GM23248 (cell line): ENCODE measurements around the gene JARID2. TPM values are rescaled to one million over a fixed set of nuclear protein-coding genes. Genes with fewer than 3 reads are reported as not detected.

ENCODE experiments used
- DNase-seq: peaks from one replicate; pipeline ENCODE4 v3.0.0-alpha.2; 2015
- H2AFZ ChIP-seq: fragments of 200-600 bp; sonication (generic); 2 replicates; pipeline ENCODE4 v1.6.1; 2016; ENCODE audit warnings: antibody characterized with exemption
- H3F3A ChIP-seq: fragments of 200-600 bp; sonication (generic); 2 replicates; pipeline ENCODE4 v1.6.1; 2016; ENCODE audit warnings: mild to moderate bottlenecking, antibody characterized with exemption, mixed run types; ENCODE audit not compliant: insufficient read depth
- H3K27ac ChIP-seq: fragments of 200-600 bp; sonication (generic); 2 replicates; pipeline ENCODE4 v1.5.1; 2016; ENCODE audit warnings: mild to moderate bottlenecking
- H3K27me3 ChIP-seq: fragments of 200-600 bp; sonication (generic); replicated peaks from 2 replicates; pipeline ENCODE4 v1.6.1; 2016; ENCODE audit warnings: mild to moderate bottlenecking; ENCODE audit not compliant: insufficient read depth
- H3K36me3 ChIP-seq: fragments of 200-600 bp; sonication (generic); 2 replicates; pipeline ENCODE4 v1.6.1; 2016; ENCODE audit warnings: low read depth, mild to moderate bottlenecking
- H3K4me1 ChIP-seq: fragments of 200-600 bp; sonication (generic); 2 replicates; pipeline ENCODE4 v1.6.1; 2016; ENCODE audit warnings: mild to moderate bottlenecking; ENCODE audit not compliant: insufficient read depth
- H3K4me2 ChIP-seq: fragments of 200-600 bp; sonication (generic); one replicate; pipeline ENCODE4 v1.6.1; 2016; ENCODE audit warnings: mild to moderate bottlenecking; ENCODE audit not compliant: unreplicated experiment
- H3K4me3 ChIP-seq: fragments of 200-600 bp; sonication (generic); 2 replicates; pipeline ENCODE4 v1.5.1; 2016; ENCODE audit warnings: mild to moderate bottlenecking
- H3K79me2 ChIP-seq: fragments of 200-600 bp; sonication (generic); 2 replicates; pipeline ENCODE4 v1.6.1; 2016; ENCODE audit warnings: mild to moderate bottlenecking; ENCODE audit not compliant: insufficient read depth
- H3K9ac ChIP-seq: fragments of 200-600 bp; sonication (generic); 2 replicates; pipeline ENCODE4 v1.6.1; 2016; ENCODE audit warnings: mild to moderate bottlenecking
- H3K9me2 ChIP-seq: fragments of 200-600 bp; sonication (generic); 2 replicates; pipeline ENCODE4 v1.6.1; 2016; ENCODE audit warnings: mixed run types, mild to moderate bottlenecking, moderate library complexity; ENCODE audit not compliant: insufficient read depth
- H3K9me3 ChIP-seq: fragments of 200-600 bp; sonication (generic); one replicate; pipeline ENCODE4 v1.6.1; 2017; ENCODE audit warnings: low read depth
- H4K20me1 ChIP-seq: fragments of 200-600 bp; sonication (generic); 2 replicates; pipeline ENCODE4 v1.6.0; 2016; ENCODE audit not compliant: insufficient read depth
- EZH2 ChIP-seq: fragments of 200-600 bp; sonication (generic); IDR thresholded peaks from 2 replicates; pipeline ENCODE4 v1.6.1; 2018; ENCODE audit warnings: antibody characterized with exemption, mild to moderate bottlenecking; ENCODE audit not compliant: insufficient read depth, poor library complexity, severe bottlenecking
- EZH2phosphoT487 ChIP-seq: fragments of 200-600 bp; sonication (generic); IDR thresholded peaks from 2 replicates; pipeline ENCODE4 v1.6.1; 2018; ENCODE audit warnings: antibody characterized with exemption, moderate library complexity, mild to moderate bottlenecking, low read depth; ENCODE audit not compliant: insufficient read depth
- WGBS, 2 experiments: methylation state at CpG; one replicate each; pipeline ENCODE4 v1.1.6; 2015 to 2017; ENCODE audit warnings: low lambda C conversion rate in 2 of 2, low coverage in 1 of 2; ENCODE audit errors: missing lambda C conversion rate in 2 of 2; 5-methylcytosine and 5-hydroxymethylcytosine counted together
- in situ Hi-C: fragments of 300-500 bp; cut with MboI; formaldehyde crosslinking; loops from 2 replicates; pipeline ENCODE4 v1.15.0; 2020
- polyA plus RNA-seq: library from polyadenylated mRNA; unstranded; fragments of >200 nt; fragmentation: Nextera tagmentation; extraction: Ambion mirVana; gene quantifications from 2 replicates; pipeline ENCODE4 v1.2.1, GENCODE V29; 2016
- total RNA-seq: library from RNA; depleted of rRNA; stranded (reverse); fragments of >200 nt; shearing (Covaris generic); gene quantifications from 2 replicates; pipeline ENCODE4 v1.2.3, GENCODE V29; 2014

The JARID2 gene
- total and polyA plus RNA-seq, 2 experiments from 2014 or later: 3.9 to 9.3 TPM

- in situ Hi-C loops: no loop called here
- no peaks in the 10 kb centered on the region for H3K9me3 ChIP-seq
- peaks cover 95% of the 10 kb centered on the region for H3K79me2 ChIP-seq
- no peaks in the 10 kb centered on the region for H3K9me2 ChIP-seq
- DNase-seq: no peak
- H3K27ac ChIP-seq: no peak overlapping the region
- no peak overlapping the region for H2AFZ ChIP-seq
- H3K9ac ChIP-seq: no peak overlapping the region
- H3K4me1 ChIP-seq: peaks cover 20% of the 10 kb centered on the region
- H3K27me3 ChIP-seq: no peaks in the 10 kb centered on the region
- H3K4me3 ChIP-seq: no peak overlapping the region
- peaks cover 16% of the 10 kb centered on the region for H4K20me1 ChIP-seq
- TF ChIP-seq EZH2: no peak
- no peak for TF ChIP-seq EZH2phosphoT487
- no peaks in the 10 kb centered on the region for H3K36me3 ChIP-seq
- peaks cover 13% of the 10 kb centered on the region for H3F3A ChIP-seq
- H3K4me2 ChIP-seq: no peak overlapping the region
- WGBS, 2 experiments: 96 to 97% methylated on average over 8 of the region's 8 CpGs
Measured at GRCh38 chr6:15324427-15324985, 78.6 kb downstream of the JARID2 start.

- Histone ChIP-seq H3K9me3 (no peaks in the 10 kb centered on the region), H3K9ac (no peak overlapping the region), H3K27me3 (no peaks in the 10 kb centered on the region), H4K20me1 (peaks cover 13% of the 10 kb centered on the region), H3K4me1 (peaks cover 29% of the 10 kb centered on the region), H3K9me2 (no peaks in the 10 kb centered on the region), H3K27ac (no peak overlapping the region), H3K36me3 (no peaks in the 10 kb centered on the region), H3F3A (peaks cover 22% of the 10 kb centered on the region), H3K79me2 (peaks cover 95% of the 10 kb centered on the region), H3K4me2 (no peak overlapping the region), H3K4me3 (no peak overlapping the region), H2AFZ (no peak overlapping the region)
- in situ Hi-C loops: no loop called here
- TF ChIP-seq EZH2phosphoT487 (no peak), EZH2 (no peak)
- DNase-seq: no peak
- 85 to 89% methylated on average over 5 of the region's 5 CpGs for WGBS, 2 experiments
Measured at GRCh38 chr6:15325540-15325955, 79.7 kb downstream of the JARID2 start.

GRCh38 chr6:15326067-15326614 is 80.3 kb downstream of the JARID2 start:
- H3K79me2 ChIP-seq: peaks cover 95% of the 10 kb centered on the region
- no peaks in the 10 kb centered on the region for H3K27me3 ChIP-seq
- no peaks in the 10 kb centered on the region for H3K9me2 ChIP-seq
- no peak overlapping the region for H2AFZ ChIP-seq
- H3K4me3 ChIP-seq: no peak overlapping the region
- no peak for DNase-seq
- H3K4me2 ChIP-seq: no peak overlapping the region
- H3K9ac ChIP-seq: no peak overlapping the region
- peaks cover 32% of the 10 kb centered on the region for H3K4me1 ChIP-seq
- H4K20me1 ChIP-seq: peaks cover 11% of the 10 kb centered on the region
- H3K9me3 ChIP-seq: no peaks in the 10 kb centered on the region
- in situ Hi-C loops: no loop called here
- H3K36me3 ChIP-seq: no peaks in the 10 kb centered on the region
- TF ChIP-seq EZH2phosphoT487 (no peak), EZH2 (no peak)
- 89 to 92% methylated on average over 6 of the region's 6 CpGs for WGBS, 2 experiments
- H3K27ac ChIP-seq: no peak overlapping the region
- H3F3A ChIP-seq: peaks cover 27% of the 10 kb centered on the region

DNA sequence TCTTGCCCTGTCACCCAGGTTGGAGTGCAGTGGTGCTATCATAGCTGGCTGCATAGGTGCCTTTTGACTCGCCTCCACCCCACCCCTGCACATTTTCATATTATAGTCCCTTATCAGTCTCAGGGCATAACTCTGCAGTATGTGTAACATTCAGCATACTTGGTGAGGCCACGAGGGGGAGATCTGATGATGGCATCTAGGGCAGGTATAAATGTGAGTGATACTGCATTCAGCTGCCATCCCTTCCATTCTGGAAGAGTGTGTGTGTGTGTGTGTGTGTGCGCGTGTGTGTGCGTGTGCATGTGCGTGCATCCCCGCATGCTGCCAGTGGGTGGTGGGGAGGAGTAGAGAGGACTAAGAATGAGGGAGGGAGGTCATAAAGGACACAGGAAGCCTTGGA is 81.4 kb downstream of the JARID2 start:
- peaks cover 36% of the 10 kb centered on the region for H3F3A ChIP-seq
- H2AFZ ChIP-seq: no peak overlapping the region
- no peak overlapping the region for H3K27ac ChIP-seq
- peaks cover 11% of the 10 kb centered on the region for H4K20me1 ChIP-seq
- TF ChIP-seq EZH2: no peak
- no peak for TF ChIP-seq EZH2phosphoT487
- no peaks in the 10 kb centered on the region for H3K36me3 ChIP-seq
- no peak for DNase-seq
- H3K4me3 ChIP-seq: no peak overlapping the region
- H3K9me2 ChIP-seq: no peaks in the 10 kb centered on the region
- no peak overlapping the region for H3K9ac ChIP-seq
- peaks cover 95% of the 10 kb centered on the region for H3K79me2 ChIP-seq
- in situ Hi-C loops: no loop called here
- H3K9me3 ChIP-seq: no peaks in the 10 kb centered on the region
- H3K4me2 ChIP-seq: no peak overlapping the region
- no peaks in the 10 kb centered on the region for H3K27me3 ChIP-seq
- peaks cover 43% of the 10 kb centered on the region for H3K4me1 ChIP-seq
- WGBS, 2 experiments: 91 to 99% methylated on average over 7 of the region's 7 CpGs
